ENCODE results near the gene ABCF3.

GRCh38 chr3:184175506-184175905 is 10.5 kb upstream of the ABCF3 start:
- TF ChIP-seq CTCF (IDR thresholded peaks at IDR 0.05) (no peak), POLR2A (IDR thresholded peaks at IDR 0.05) (no peak)
